K562 (cell line): ENCODE data around the gene PHACTR3. TPM values are rescaled to one million over a fixed set of nuclear protein-coding genes. Genes with fewer than 3 reads are reported as not detected.
A peak's percentile ranks its signal among the peaks of the same experiment; 100 is the strongest.

Experiments
- ATAC-seq: fragments of 200-7000 bp; cut with Tn5 transposase; 3 replicates; pipeline ENCODE4 v1.9.1; 2020; ENCODE audit warnings: moderate library complexity
- BruUV-seq: library from RNA; stranded (reverse); fragments of 400-500 nt; replicated peaks from 2 replicates; lab custom pipeline; 2021; lab: Mats Ljungman, UMichigan
- CTCF ChIA-PET: fragments of 300-600 bp; formaldehyde crosslinking; extraction: SDS; loops from one replicate; lab custom pipeline; 2021; ENCODE audit warnings: low intra/inter-chr PET ratio; lab: Yijun Ruan, JAX
- POLR2A ChIA-PET: fragments of 300-600, 350-650 bp; sonication (Branson Sonifier 250); formaldehyde crosslinking; extraction: SDS; loops from one replicate; lab custom pipeline; 2021; ENCODE audit warnings: antibody characterized with exemption, inconsistent platforms; lab: Yijun Ruan, JAX
- DNase-seq, 4 experiments: peaks; one replicate each; pipeline versions ENCODE4 v3.0.0 to v3.0.0-alpha.2; 2011 to 2018; ENCODE audit warnings: low spot score in 3 of 4, mixed read lengths in 3 of 4; ENCODE audit errors: extremely low read depth in 1 of 4
- FAIRE-seq: peaks from 2 replicates; lab custom pipeline; 2011; peaks lifted over from hg19 to GRCh38; lab: Jason Lieb, UNC
- H2AFZ ChIP-seq: 2 replicates; pipeline ENCODE4 v1.6.0; 2011; ENCODE audit warnings: low read depth, low read length, control low read depth, inconsistent platforms
- H3K27ac ChIP-seq: fragments of 200-600 bp; 3 replicates; pipeline ENCODE4 v1.8.0; 2011; ENCODE audit warnings: low read depth, mild to moderate bottlenecking, control low read depth, inconsistent platforms, low read length, moderate library complexity, mixed read lengths; ENCODE audit errors: extremely low read depth
- H3K27me3 ChIP-seq, 2 experiments: fragments of 300-600 bp in 1 of 2; 2 replicates in 1 of 2; 3 replicates in 1 of 2; pipeline versions ENCODE4 v1.6.0 to v1.8.0; 2011; ENCODE audit warnings: inconsistent platforms in 2 of 2, low read length in 2 of 2, mild to moderate bottlenecking in 1 of 2, mixed read lengths in 1 of 2, moderate library complexity in 1 of 2; ENCODE audit not compliant: control insufficient read depth in 2 of 2, insufficient read depth in 2 of 2
- H3K36me3 ChIP-seq: fragments of 300-600 bp; 3 replicates; pipeline ENCODE4 v1.8.0; 2011; ENCODE audit warnings: mild to moderate bottlenecking, low read length, inconsistent platforms; ENCODE audit not compliant: control insufficient read depth, insufficient read depth
- H3K4me1 ChIP-seq, 2 experiments: fragments of 200-600 bp in 1 of 2; replicated peaks in 1 of 2; 2 replicates in 1 of 2; 3 replicates in 1 of 2; pipeline versions ENCODE4 v1.5.1 to v1.8.0; 2011; ENCODE audit warnings: inconsistent platforms in 2 of 2, low read length in 2 of 2, mild to moderate bottlenecking in 1 of 2, mixed read lengths in 1 of 2, moderate library complexity in 1 of 2; ENCODE audit not compliant: control insufficient read depth in 2 of 2, insufficient read depth in 2 of 2
- H3K4me2 ChIP-seq: 2 replicates; pipeline ENCODE4 v1.6.1; 2011; ENCODE audit warnings: low read length, control low read depth, inconsistent platforms, mixed read lengths; ENCODE audit not compliant: insufficient read depth
- H3K4me3 ChIP-seq: fragments of 200-600 bp; sonication (generic), shearing (Covaris generic); 2 replicates; pipeline ENCODE4 v1.5.1; 2016; ENCODE audit warnings: control low read depth, inconsistent platforms
- H3K79me2 ChIP-seq: fragments of 200-600 bp; 3 replicates; pipeline ENCODE4 v1.8.0; 2011; ENCODE audit warnings: low read length, inconsistent platforms; ENCODE audit not compliant: control insufficient read depth, insufficient read depth
- H3K9ac ChIP-seq, 2 experiments: 2 replicates each; pipeline versions ENCODE4 v1.6.0 to v1.6.1; 2011; ENCODE audit warnings: low read depth in 2 of 2, low read length in 2 of 2, control low read depth in 1 of 2, inconsistent platforms in 1 of 2, mild to moderate bottlenecking in 1 of 2, mixed read lengths in 1 of 2; ENCODE audit not compliant: insufficient read depth in 1 of 2
- H3K9me1 ChIP-seq: one replicate; pipeline ENCODE4 v1.6.0; 2011; ENCODE audit warnings: inconsistent platforms, mild to moderate bottlenecking, low read length, moderate library complexity; ENCODE audit not compliant: control insufficient read depth, insufficient read depth
- H3K9me3 ChIP-seq: replicated peaks from 2 replicates; pipeline ENCODE4 v1.5.1; 2011; ENCODE audit warnings: low read depth, low read length, inconsistent platforms; ENCODE audit not compliant: control insufficient read depth, insufficient read depth
- H4K20me1 ChIP-seq: replicated peaks from 2 replicates; pipeline ENCODE4 v1.6.1; 2011; ENCODE audit warnings: low read length, inconsistent platforms, mixed read lengths; ENCODE audit not compliant: control insufficient read depth, insufficient read depth
- MITF ChIP-seq: IDR thresholded peaks from 2 replicates; pipeline ENCODE4 v1.6.1; 2014; ENCODE audit warnings: antibody characterized with exemption
- TFE3 ChIP-seq: fragments of 450-650 bp; formaldehyde crosslinking; IDR thresholded peaks from 2 replicates; pipeline ENCODE4 v1.4.0; 2020; ENCODE audit warnings: mild to moderate bottlenecking, mixed read lengths
- VEZF1 ChIP-seq: fragments of 200-800 bp; sonication (Bioruptor generic); IDR thresholded peaks from 2 replicates; pipeline ENCODE4 v1.6.1; 2017; ENCODE audit warnings: missing genetic modification characterization, missing compliant biosample characterization
- ZNF174 ChIP-seq: fragments of 250-450 bp; sonication (Bioruptor Pico); IDR thresholded peaks from 2 replicates; pipeline ENCODE4 v1.4.0; 2020; ENCODE audit warnings: mild to moderate bottlenecking
- WGBS: fragments of 100-300 bp; shearing (Covaris generic); methylation state at CpG from one replicate; pipeline ENCODE4 v1.1.6; 2016; ENCODE audit warnings: low coverage, mixed read lengths; ENCODE audit not compliant: insufficient coverage; ENCODE audit errors: missing lambda C conversion rate; 5-methylcytosine and 5-hydroxymethylcytosine counted together
- in situ Hi-C: fragments of 300-500 bp; cut with MboI; formaldehyde crosslinking; loops from 4 replicates; pipeline ENCODE4 v1.15.0; 2018; ENCODE audit warnings: inconsistent platforms, mixed read lengths
- intact Hi-C: fragments of 100-400 bp; cut with micrococcal nuclease; formaldehyde crosslinking; loops from 2 replicates; pipeline ENCODE4 v1.14.2; 2022
- polyA plus RNA-seq, 8 experiments: library from polyadenylated mRNA; depleted of rRNA in 4 of 8; stranded (reverse) in 5 of 8; unstranded in 3 of 8; fragments of >200 nt; fragmentation: Nextera tagmentation in 2 of 8; fragmentation: Illumina TruSeq in 1 of 8; extraction: Ambion mirVana in 2 of 8; extraction: Trizol in 1 of 8; gene quantifications; 2 replicates each; pipeline versions ENCODE4 v1.2.1 to v1.2.3, GENCODE V29; 2011 to 2014; ENCODE audit warnings: inconsistent platforms in 1 of 8, missing spikeins in 1 of 8
- total RNA-seq, 7 experiments: library from RNA; depleted of rRNA in 6 of 7; stranded (reverse); fragments of >200 nt in 6 of 7; fragmentation: Illumina TruSeq in 2 of 7; extraction: Trizol in 2 of 7; gene quantifications; 2 replicates each; pipeline versions ENCODE4 v1.2.1 to v1.2.3, GENCODE V29; 2011 to 2021; ENCODE audit warnings: low replicate concordance in 1 of 7

The PHACTR3 gene
- total and polyA plus RNA-seq, 9 of the 15 experiments (the other 6 are each of a cell fraction or from before 2014, with no cell fraction given), result not detected

- TF ChIP-seq MITF, result no peak
- no peak for TF ChIP-seq ZNF174 (CRISPR knock-in tag)
These were observed 63.7 kb downstream of the PHACTR3 start (continued) for GRCh38 chr20:59667981-59668515.

- peaks cover 0 to 13% of the 10 kb centered on the region in 2 experiments; a peak in 3 of 5 replicates for H3K27me3 ChIP-seq
- in situ Hi-C loops, result no loop called here
- no peak overlapping the region for H3K9ac ChIP-seq
- no peaks in the 10 kb centered on the region for H3K4me1 ChIP-seq
- TF ChIP-seq VEZF1 (CRISPR knock-in tag) (no peak), TFE3 (peak; percentile 17; the same call in 1 of the 2 replicates)
- BruUV-seq, result no TSS peak
- ChIA-PET POLR2A (no interaction called here), CTCF (no interaction called here)
- FAIRE-seq (no peak), DNase-seq (no peak), ATAC-seq (no peak)
- H4K20me1 ChIP-seq, result no peaks in the 10 kb centered on the region
- H3K4me3 ChIP-seq, result no peak overlapping the region
- H3K9me3 ChIP-seq, result no peaks in the 10 kb centered on the region
- no peak overlapping the region for H2AFZ ChIP-seq
- under 1% methylated on average over 11 of the region's 11 CpGs for WGBS
- no peaks in the 10 kb centered on the region for H3K36me3 ChIP-seq
- no peaks in the 10 kb centered on the region for H3K9me1 ChIP-seq
- no peak overlapping the region for H3K4me2 ChIP-seq
- no peaks in the 10 kb centered on the region for H3K79me2 ChIP-seq
- no peak overlapping the region for H3K27ac ChIP-seq
- intact Hi-C loops, result no loop called here
These were observed 64.8 kb downstream of the PHACTR3 start for GRCh38 chr20:59668926-59669850.
